ENCODE data around the gene MRPS12. TPM values are rescaled to one million over a fixed set of nuclear protein-coding genes. Genes with fewer than 3 reads are reported as not detected.

The MRPS12 gene
- total and polyA plus RNA-seq, 9 of the 15 experiments (the other 6 are each of a cell fraction or from before 2014, with no cell fraction given): 8.1 to 174 (median 52.0) TPM

DNA sequence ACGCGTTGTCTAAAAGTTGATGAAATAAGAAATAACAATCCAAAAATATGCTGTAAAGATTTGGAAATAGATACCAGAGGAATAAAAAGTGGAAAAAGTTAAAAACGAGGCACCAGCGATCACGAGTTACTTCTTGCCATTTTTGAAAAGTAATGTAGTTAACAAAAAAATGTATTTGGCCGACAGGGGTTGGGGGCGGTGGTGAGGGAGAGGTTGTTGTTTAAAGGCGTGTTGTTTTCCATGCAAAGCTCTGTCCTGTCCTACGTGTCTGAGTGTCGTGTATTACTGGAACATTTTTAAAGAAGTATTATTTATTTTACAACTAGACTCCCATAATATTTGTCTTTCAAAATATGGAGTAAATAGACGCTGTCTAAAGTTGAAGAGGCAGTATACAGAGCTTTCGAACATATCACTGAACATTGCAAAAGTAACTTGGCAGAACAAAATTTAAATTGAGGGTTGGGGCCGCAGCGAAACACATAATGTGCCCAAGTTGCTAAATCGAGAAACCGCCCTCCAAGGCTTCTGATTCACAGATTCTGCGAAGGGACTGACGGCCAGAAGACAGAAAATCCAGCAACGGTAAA, 44.0 kb downstream of the MRPS12 start (continued):
- peak; percentile 60; the same call in 1 of the 2 replicates for TF ChIP-seq FOXK1 (CRISPR knock-in tag; IDR thresholded peaks at IDR 0.05; ENCODE audit: borderline replicate concordance)
- TF ChIP-seq FOSL1 (tag; conservative IDR thresholded peaks at IDR 0.05): no peak
- TF ChIP-seq ZNF592 (IDR thresholded peaks at IDR 0.05): no peak
- TF ChIP-seq ZBTB34 (CRISPR knock-in tag; IDR thresholded peaks at IDR 0.05): no peak
- no peak for TF ChIP-seq TRIM25 (IDR thresholded peaks at IDR 0.05; ENCODE audit: borderline replicate concordance)
- TF ChIP-seq ZKSCAN1 (IDR thresholded peaks at IDR 0.05; ENCODE audit: low read depth, low read length): no peak
- TF ChIP-seq ZNF12 (CRISPR knock-in tag; IDR thresholded peaks at IDR 0.05): no peak
- 0 out of 2 replicates have a peak, but pooled peaks have one; percentile 9 for TF ChIP-seq SMARCE1 (IDR thresholded peaks at IDR 0.05)
- TF ChIP-seq, protein P1, sequence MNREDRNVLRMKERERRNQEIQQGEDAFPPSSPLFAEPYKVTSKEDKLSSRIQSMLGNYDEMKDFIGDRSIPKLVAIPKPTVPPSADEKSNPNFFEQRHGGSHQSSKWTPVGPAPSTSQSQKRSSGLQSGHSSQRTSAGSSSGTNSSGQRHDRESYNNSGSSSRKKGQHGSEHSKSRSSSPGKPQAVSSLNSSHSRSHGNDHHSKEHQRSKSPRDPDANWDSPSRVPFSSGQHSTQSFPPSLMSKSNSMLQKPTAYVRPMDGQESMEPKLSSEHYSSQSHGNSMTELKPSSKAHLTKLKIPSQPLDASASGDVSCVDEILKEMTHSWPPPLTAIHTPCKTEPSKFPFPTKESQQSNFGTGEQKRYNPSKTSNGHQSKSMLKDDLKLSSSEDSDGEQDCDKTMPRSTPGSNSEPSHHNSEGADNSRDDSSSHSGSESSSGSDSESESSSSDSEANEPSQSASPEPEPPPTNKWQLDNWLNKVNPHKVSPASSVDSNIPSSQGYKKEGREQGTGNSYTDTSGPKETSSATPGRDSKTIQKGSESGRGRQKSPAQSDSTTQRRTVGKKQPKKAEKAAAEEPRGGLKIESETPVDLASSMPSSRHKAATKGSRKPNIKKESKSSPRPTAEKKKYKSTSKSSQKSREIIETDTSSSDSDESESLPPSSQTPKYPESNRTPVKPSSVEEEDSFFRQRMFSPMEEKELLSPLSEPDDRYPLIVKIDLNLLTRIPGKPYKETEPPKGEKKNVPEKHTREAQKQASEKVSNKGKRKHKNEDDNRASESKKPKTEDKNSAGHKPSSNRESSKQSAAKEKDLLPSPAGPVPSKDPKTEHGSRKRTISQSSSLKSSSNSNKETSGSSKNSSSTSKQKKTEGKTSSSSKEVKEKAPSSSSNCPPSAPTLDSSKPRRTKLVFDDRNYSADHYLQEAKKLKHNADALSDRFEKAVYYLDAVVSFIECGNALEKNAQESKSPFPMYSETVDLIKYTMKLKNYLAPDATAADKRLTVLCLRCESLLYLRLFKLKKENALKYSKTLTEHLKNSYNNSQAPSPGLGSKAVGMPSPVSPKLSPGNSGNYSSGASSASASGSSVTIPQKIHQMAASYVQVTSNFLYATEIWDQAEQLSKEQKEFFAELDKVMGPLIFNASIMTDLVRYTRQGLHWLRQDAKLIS (CRISPR knock-in tag; IDR thresholded peaks at IDR 0.05): no peak
- TF ChIP-seq, protein P2, sequence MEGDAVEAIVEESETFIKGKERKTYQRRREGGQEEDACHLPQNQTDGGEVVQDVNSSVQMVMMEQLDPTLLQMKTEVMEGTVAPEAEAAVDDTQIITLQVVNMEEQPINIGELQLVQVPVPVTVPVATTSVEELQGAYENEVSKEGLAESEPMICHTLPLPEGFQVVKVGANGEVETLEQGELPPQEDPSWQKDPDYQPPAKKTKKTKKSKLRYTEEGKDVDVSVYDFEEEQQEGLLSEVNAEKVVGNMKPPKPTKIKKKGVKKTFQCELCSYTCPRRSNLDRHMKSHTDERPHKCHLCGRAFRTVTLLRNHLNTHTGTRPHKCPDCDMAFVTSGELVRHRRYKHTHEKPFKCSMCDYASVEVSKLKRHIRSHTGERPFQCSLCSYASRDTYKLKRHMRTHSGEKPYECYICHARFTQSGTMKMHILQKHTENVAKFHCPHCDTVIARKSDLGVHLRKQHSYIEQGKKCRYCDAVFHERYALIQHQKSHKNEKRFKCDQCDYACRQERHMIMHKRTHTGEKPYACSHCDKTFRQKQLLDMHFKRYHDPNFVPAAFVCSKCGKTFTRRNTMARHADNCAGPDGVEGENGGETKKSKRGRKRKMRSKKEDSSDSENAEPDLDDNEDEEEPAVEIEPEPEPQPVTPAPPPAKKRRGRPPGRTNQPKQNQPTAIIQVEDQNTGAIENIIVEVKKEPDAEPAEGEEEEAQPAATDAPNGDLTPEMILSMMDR (IDR thresholded peaks at IDR 0.05 in 2 of 3, conservative IDR thresholded peaks at IDR 0.05 in 1 of 3; ENCODE audit: insufficient read depth in 2 of 3, low read depth in 1 of 3, low read length in 3 of 3): peak in 1 of 3 experiments; percentile 12; a peak in 2 of 6 replicates
- TF ChIP-seq ATF7 (IDR thresholded peaks at IDR 0.05): no peak
- TF ChIP-seq ATF1 (CRISPR knock-in tag; IDR thresholded peaks at IDR 0.05): no peak
- TF ChIP-seq ATF1 (tag; IDR thresholded peaks at IDR 0.05): peak; percentile 40; the same call in 1 of the 2 replicates
